Trophoblast cell (in vitro differentiated cells and primary cell): Measurements from ENCODE around the gene USP53.
A peak's percentile ranks its signal among the peaks of the same experiment; 100 is the strongest.

ENCODE experiments used
- DNase-seq, 2 donors: peaks; one replicate each; pipeline ENCODE4 v3.0.0-alpha.2; 2016
- H2AFZ ChIP-seq: 2 replicates; pipeline ENCODE4 v1.6.1; 2013; ENCODE audit warnings: low read length, moderate library complexity, mild to moderate bottlenecking; ENCODE audit not compliant: insufficient read depth, poor library complexity
- H2AK5ac ChIP-seq: 2 replicates; pipeline ENCODE4 v1.6.1; 2013; ENCODE audit warnings: mild to moderate bottlenecking, low read length
- H2BK120ac ChIP-seq: 2 replicates; pipeline ENCODE4 v1.6.1; 2013; ENCODE audit warnings: low read length, mild to moderate bottlenecking, moderate library complexity; ENCODE audit not compliant: insufficient read depth, poor library complexity
- H2BK12ac ChIP-seq: 2 replicates; pipeline ENCODE4 v1.6.1; 2013; ENCODE audit warnings: mild to moderate bottlenecking, low read length, moderate library complexity
- H2BK5ac ChIP-seq: 2 replicates; pipeline ENCODE4 v1.6.1; 2013; ENCODE audit warnings: low read length, low read depth, moderate library complexity, mild to moderate bottlenecking; ENCODE audit not compliant: poor library complexity
- H3K14ac ChIP-seq: 2 replicates; pipeline ENCODE4 v1.6.1; 2013; ENCODE audit warnings: mild to moderate bottlenecking, low read length
- H3K18ac ChIP-seq: 2 replicates; pipeline ENCODE4 v1.6.1; 2013; ENCODE audit warnings: mild to moderate bottlenecking, low read length
- H3K23ac ChIP-seq: 2 replicates; pipeline ENCODE4 v1.6.1; 2013; ENCODE audit warnings: low read length
- H3K27ac ChIP-seq: 2 replicates; pipeline ENCODE4 v1.5.1; 2013; ENCODE audit warnings: low read depth, mild to moderate bottlenecking, inconsistent platforms, low read length, moderate library complexity
- H3K27me3 ChIP-seq: 2 replicates; pipeline ENCODE4 v1.6.1; 2013; ENCODE audit warnings: inconsistent platforms, mild to moderate bottlenecking, low read length, moderate library complexity; ENCODE audit not compliant: insufficient read depth
- H3K36me3 ChIP-seq, 2 experiments: 1 replicate in 1 of 2; 2 replicates in 1 of 2; pipeline ENCODE4 v1.6.1; 2013; ENCODE audit warnings: low read length in 2 of 2, mild to moderate bottlenecking in 2 of 2, moderate library complexity in 1 of 2; ENCODE audit not compliant: insufficient read depth in 2 of 2, control insufficient read depth in 1 of 2
- H3K4ac ChIP-seq: 2 replicates; pipeline ENCODE4 v1.6.1; 2013; ENCODE audit warnings: low read depth, mild to moderate bottlenecking, low read length, moderate library complexity
- H3K4me1 ChIP-seq, 2 experiments: 1 replicate in 1 of 2; 2 replicates in 1 of 2; pipeline ENCODE4 v1.6.1; 2013; ENCODE audit warnings: low read length in 2 of 2, mild to moderate bottlenecking in 2 of 2, moderate library complexity in 1 of 2; ENCODE audit not compliant: insufficient read depth in 2 of 2, control insufficient read depth in 1 of 2
- H3K4me2 ChIP-seq: 2 replicates; pipeline ENCODE4 v1.6.1; 2013; ENCODE audit warnings: inconsistent platforms, mild to moderate bottlenecking, low read length, moderate library complexity
- H3K4me3 ChIP-seq: 2 replicates; pipeline ENCODE4 v1.5.1; 2013; ENCODE audit warnings: mild to moderate bottlenecking, low read depth, low read length, inconsistent platforms
- H3K79me1 ChIP-seq: one replicate; pipeline ENCODE4 v1.6.1; 2013; ENCODE audit warnings: low read length
- H3K79me2 ChIP-seq: 2 replicates; pipeline ENCODE4 v1.6.1; 2013; ENCODE audit warnings: low read length, mild to moderate bottlenecking; ENCODE audit not compliant: control insufficient read depth, insufficient read depth, poor library complexity
- H3K9ac ChIP-seq: 2 replicates; pipeline ENCODE4 v1.6.1; 2013; ENCODE audit warnings: mild to moderate bottlenecking, low read length
- H3K9me3 ChIP-seq: 2 replicates; pipeline ENCODE4 v1.6.1; 2013; ENCODE audit warnings: low read depth, mild to moderate bottlenecking, control low read depth, inconsistent platforms, low read length; ENCODE audit not compliant: insufficient read depth
- H4K12ac ChIP-seq: 2 replicates; pipeline ENCODE4 v1.6.1; 2013; ENCODE audit warnings: low read depth, mild to moderate bottlenecking, low read length, moderate library complexity
- H4K8ac ChIP-seq: 2 replicates; pipeline ENCODE4 v1.6.1; 2013; ENCODE audit warnings: low read depth, mild to moderate bottlenecking, low read length, moderate library complexity
- H4K91ac ChIP-seq: one replicate; pipeline ENCODE4 v1.6.1; 2013; ENCODE audit warnings: low read depth, mild to moderate bottlenecking, low read length, moderate library complexity
- WGBS: extraction: QIAGEN DNeasy Blood & Tissue Kit; methylation state at CpG from one replicate; pipeline ENCODE4 v1.1.7; 2013; ENCODE audit warnings: missing lambda C conversion rate; ENCODE audit not compliant: insufficient read length, insufficient coverage; ENCODE audit errors: extremely low coverage; 5-methylcytosine and 5-hydroxymethylcytosine counted together

Gene USP53

GRCh38 chr4:119281393-119281792 is 68.9 kb downstream of the USP53 start:
- Histone ChIP-seq H2AFZ (no peak overlapping the region), H4K91ac (no peak overlapping the region), H3K36me3 (peaks cover 0 to 1% of the 10 kb centered on the region in 2 experiments), H3K23ac (no peak overlapping the region), H3K4me1 (no peaks in the 10 kb centered on the region), H2BK5ac (no peak overlapping the region), H3K27me3 (no peaks in the 10 kb centered on the region), H4K8ac (no peak overlapping the region), H3K79me2 (no peaks in the 10 kb centered on the region), H2BK12ac (no peak overlapping the region), H4K12ac (no peak overlapping the region), H3K27ac (no peak overlapping the region), H3K4me3 (no peak overlapping the region), H3K79me1 (peaks cover 2% of the 10 kb centered on the region), H3K9ac (no peak overlapping the region), H2BK120ac (no peak overlapping the region), H3K18ac (no peak overlapping the region), H2AK5ac (no peak overlapping the region), H3K4ac (no peak overlapping the region), H3K14ac (no peak overlapping the region), H3K4me2 (no peak overlapping the region), H3K9me3 (no peaks in the 10 kb centered on the region)
- DNase-seq, result no peak
- no CpG with 5 or more reads among the region's 2 CpGs for WGBS

DNA sequence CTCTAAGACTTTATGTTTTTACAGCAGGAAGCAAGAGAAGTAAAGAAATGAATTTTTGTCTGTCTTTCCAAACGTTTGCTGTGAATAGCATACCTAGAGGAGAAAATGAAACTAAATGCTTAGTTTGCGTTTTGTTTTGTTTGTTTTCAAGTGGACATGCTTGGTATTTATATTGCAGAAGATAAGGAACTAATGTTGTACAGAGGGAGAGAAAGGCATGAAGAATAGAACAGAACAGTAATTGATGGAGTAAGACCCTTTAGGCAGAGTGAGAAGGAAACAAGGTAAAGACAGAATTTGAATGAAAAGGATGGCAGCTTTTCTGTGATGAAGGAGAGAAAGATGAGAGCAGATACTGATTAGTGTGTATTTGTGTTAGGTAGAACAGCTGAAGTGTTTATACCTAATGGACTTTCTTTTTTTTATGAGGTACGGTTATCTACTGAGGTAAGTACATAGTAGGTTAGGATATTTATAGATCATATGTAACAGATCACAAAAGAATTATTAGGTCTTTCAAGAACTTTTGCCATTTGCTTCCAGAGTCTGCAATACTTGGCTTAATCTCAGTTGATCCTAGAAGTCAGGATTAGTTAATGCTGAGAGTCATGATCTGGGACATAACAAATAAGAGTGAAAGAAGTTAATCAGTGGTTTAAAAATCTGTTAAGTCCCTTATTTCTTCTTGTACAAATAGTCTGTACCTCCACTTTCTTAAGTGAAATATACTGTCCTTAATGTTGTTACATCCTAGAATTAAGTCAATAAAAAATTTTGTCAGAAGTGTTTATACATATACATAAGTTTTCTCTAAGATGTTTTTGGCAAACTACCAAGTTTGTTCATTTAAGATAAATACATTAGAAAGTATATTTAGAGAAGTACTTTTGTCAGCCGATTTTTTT is 72.6 kb downstream of the USP53 start:
- no peaks in the 10 kb centered on the region for H3K79me1 ChIP-seq

GRCh38 chr4:119286377-119287002 is 74.0 kb downstream of the USP53 start:
- no peak overlapping the region for H2AFZ ChIP-seq
- H4K8ac ChIP-seq, result no peak overlapping the region
- H3K4me1 ChIP-seq, result no peaks in the 10 kb centered on the region
- H3K14ac ChIP-seq, result no peak overlapping the region
- H3K4ac ChIP-seq, result no peak overlapping the region
- no peaks in the 10 kb centered on the region for H3K79me2 ChIP-seq
- H3K9ac ChIP-seq, result no peak overlapping the region
- no peak overlapping the region for H2BK120ac ChIP-seq
- WGBS, result no CpG with 5 or more reads among the region's 3 CpGs
- no peak overlapping the region for H3K4me3 ChIP-seq
- H4K91ac ChIP-seq, result no peak overlapping the region
- DNase-seq, result peak; percentile 15 to 80
- H2AK5ac ChIP-seq, result no peak overlapping the region
- H2BK12ac ChIP-seq, result no peak overlapping the region
- no peaks in the 10 kb centered on the region for H3K9me3 ChIP-seq
- no peaks in the 10 kb centered on the region for H3K36me3 ChIP-seq
- no peak overlapping the region for H3K23ac ChIP-seq
- no peak overlapping the region for H4K12ac ChIP-seq
- no peak overlapping the region for H3K27ac ChIP-seq
- H3K18ac ChIP-seq, result no peak overlapping the region
- H3K27me3 ChIP-seq, result no peaks in the 10 kb centered on the region
- H3K4me2 ChIP-seq, result no peak overlapping the region
- no peak overlapping the region for H2BK5ac ChIP-seq
- no peaks in the 10 kb centered on the region for H3K79me1 ChIP-seq

More for the DNA sequence above, 72.6 kb downstream of the USP53 start:
- H2AK5ac ChIP-seq, result no peak overlapping the region
- no peak overlapping the region for H2AFZ ChIP-seq
- H3K4me1 ChIP-seq, result no peaks in the 10 kb centered on the region
- no peak overlapping the region for H3K4me3 ChIP-seq
- H2BK12ac ChIP-seq, result no peak overlapping the region
- H3K4ac ChIP-seq, result no peak overlapping the region
- H4K8ac ChIP-seq, result no peak overlapping the region
- H3K14ac ChIP-seq, result no peak overlapping the region
- H2BK5ac ChIP-seq, result no peak overlapping the region
- no peak overlapping the region for H3K23ac ChIP-seq
- no peaks in the 10 kb centered on the region for H3K27me3 ChIP-seq
- no peak overlapping the region for H4K12ac ChIP-seq
- no peak overlapping the region for H3K27ac ChIP-seq
- no CpG with 5 or more reads among the region's 4 CpGs for WGBS
- H3K18ac ChIP-seq, result no peak overlapping the region
- no peak overlapping the region for H3K4me2 ChIP-seq
- H3K9ac ChIP-seq, result no peak overlapping the region
- H3K36me3 ChIP-seq, result no peaks in the 10 kb centered on the region
- DNase-seq, result peak in 1 of 2 donors; percentile 21
- no peaks in the 10 kb centered on the region for H3K79me2 ChIP-seq
- H3K9me3 ChIP-seq, result no peaks in the 10 kb centered on the region
- H4K91ac ChIP-seq, result no peak overlapping the region
- no peak overlapping the region for H2BK120ac ChIP-seq

DNA sequence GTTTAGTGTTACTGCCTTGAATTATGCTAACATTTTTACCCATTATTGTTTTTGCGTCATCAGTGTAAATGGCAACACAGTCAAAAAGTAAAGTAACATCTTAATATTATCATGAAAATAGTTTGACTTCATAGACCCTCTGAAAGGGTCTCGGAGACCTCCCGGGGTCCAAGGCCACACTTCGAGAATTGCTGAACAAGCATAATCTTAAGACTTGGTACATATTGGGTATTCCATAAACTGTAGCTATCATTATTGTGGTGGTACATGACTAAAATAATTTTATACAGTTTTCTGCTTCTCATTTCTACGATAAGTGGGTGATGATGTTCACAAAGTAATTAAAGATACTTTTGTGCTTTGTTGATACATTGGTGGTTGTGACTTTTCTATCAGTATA is 76.8 kb downstream of the USP53 start:
- H3K14ac ChIP-seq, result no peak overlapping the region
- no peak overlapping the region for H2BK12ac ChIP-seq
- WGBS, result no CpG with 5 or more reads among the region's 5 CpGs

More for the DNA sequence above, 76.8 kb downstream of the USP53 start:
- Histone ChIP-seq H4K12ac (no peak overlapping the region), H3K4me1 (no peaks in the 10 kb centered on the region), H3K23ac (no peak overlapping the region), H3K4ac (no peak overlapping the region), H3K79me1 (no peaks in the 10 kb centered on the region), H2BK5ac (no peak overlapping the region), H3K18ac (no peak overlapping the region), H2AK5ac (no peak overlapping the region), H4K91ac (no peak overlapping the region), H3K36me3 (peaks cover 0 to 8% of the 10 kb centered on the region in 2 experiments), H3K9me3 (no peaks in the 10 kb centered on the region), H3K4me3 (no peak overlapping the region), H3K9ac (no peak overlapping the region), H2AFZ (no peak overlapping the region), H3K4me2 (no peak overlapping the region), H2BK120ac (no peak overlapping the region), H4K8ac (no peak overlapping the region), H3K27me3 (no peaks in the 10 kb centered on the region), H3K79me2 (no peaks in the 10 kb centered on the region), H3K27ac (no peak overlapping the region)
- no peak for DNase-seq
